SK-N-SH (cell line): ENCODE results near the gene EEFSEC. TPM values are rescaled to one million over a fixed set of nuclear protein-coding genes. Genes with fewer than 3 reads are reported as not detected.

ENCODE experiments used
- CTCF ChIA-PET: fragments of 300-600, 350-600 bp; formaldehyde crosslinking; extraction: SDS; loops from one replicate; lab custom pipeline; 2021; lab: Yijun Ruan, JAX
- POLR2A ChIA-PET: fragments of 350-600 bp; sonication (Branson Sonifier 250); formaldehyde crosslinking; extraction: SDS; loops from one replicate; lab custom pipeline; 2020; ENCODE audit warnings: antibody characterized with exemption, inconsistent platforms; lab: Yijun Ruan, JAX
- DNase-seq: peaks from one replicate; pipeline ENCODE4 v3.0.0; 2012
- H2AFZ ChIP-seq: fragments of 200-600 bp; sonication (generic); 2 replicates; pipeline ENCODE4 v1.8.1; 2016; ENCODE audit warnings: antibody characterized with exemption, mild to moderate bottlenecking, low read depth
- H3F3A ChIP-seq: fragments of 200-600 bp; sonication (generic); replicated peaks from 2 replicates; pipeline ENCODE3; 2016; ENCODE audit warnings: antibody characterized with exemption, mild to moderate bottlenecking; ENCODE audit not compliant: insufficient read depth
- H3K27ac ChIP-seq, 2 experiments: fragments of 200-500 bp in 1 of 2; fragments of 200-600 bp in 1 of 2; sonication (Bioruptor generic) in 1 of 2; sonication (generic), shearing (Covaris generic) in 1 of 2; 2 replicates each; pipeline versions ENCODE4 v1.5.1 to v1.6.1; 2014 to 2016; ENCODE audit warnings: low read depth in 2 of 2, inconsistent platforms in 1 of 2, low read length in 1 of 2, mild to moderate bottlenecking in 1 of 2, mixed read lengths in 1 of 2
- H3K27me3 ChIP-seq: fragments of 200-600 bp; sonication (generic), shearing (Covaris generic); 2 replicates; pipeline ENCODE4 v1.6.1; 2016; ENCODE audit warnings: mixed run types; ENCODE audit not compliant: insufficient read depth
- H3K36me3 ChIP-seq, 2 experiments: fragments of 200-500 bp in 1 of 2; fragments of 200-600 bp in 1 of 2; sonication (Bioruptor generic) in 1 of 2; sonication (generic) in 1 of 2; replicated peaks in 1 of 2; 2 replicates each; pipeline versions ENCODE3 to v1.5.1; 2014 to 2016; ENCODE audit warnings: low read length in 1 of 2, mild to moderate bottlenecking in 1 of 2; ENCODE audit not compliant: insufficient read depth in 2 of 2, control insufficient read depth in 1 of 2
- H3K4me1 ChIP-seq, 2 experiments: fragments of 200-500 bp in 1 of 2; fragments of 200-600 bp in 1 of 2; sonication (Bioruptor generic) in 1 of 2; sonication (generic), shearing (Covaris generic) in 1 of 2; 2 replicates each; pipeline versions ENCODE4 v1.5.1 to v1.6.1; 2014 to 2016; ENCODE audit warnings: low read depth in 1 of 2, low read length in 1 of 2, mixed run types in 1 of 2; ENCODE audit not compliant: insufficient read depth in 2 of 2, control insufficient read depth in 1 of 2
- H3K4me2 ChIP-seq: fragments of 200-600 bp; sonication (generic), shearing (Covaris generic); 2 replicates; pipeline ENCODE4 v1.6.1; 2017; ENCODE audit warnings: mixed run types
- H3K4me3 ChIP-seq, 2 experiments: fragments of 200-500 bp in 1 of 2; fragments of 200-600 bp in 1 of 2; sonication (Bioruptor generic) in 1 of 2; sonication (generic), shearing (Covaris generic) in 1 of 2; 2 replicates each; pipeline versions ENCODE4 v1.5.1 to v1.8.1; 2014 to 2016; ENCODE audit warnings: low read depth in 2 of 2, inconsistent platforms in 1 of 2, low read length in 1 of 2, mild to moderate bottlenecking in 1 of 2, mixed read lengths in 1 of 2, moderate library complexity in 1 of 2
- H3K79me2 ChIP-seq: fragments of 200-600 bp; sonication (generic); 2 replicates; pipeline ENCODE4 v1.8.1; 2017; ENCODE audit warnings: mild to moderate bottlenecking; ENCODE audit not compliant: insufficient read depth
- H3K9ac ChIP-seq: fragments of 200-600 bp; sonication (generic); 2 replicates; pipeline ENCODE4 v1.6.1; 2017; ENCODE audit warnings: mixed run types
- H3K9me2 ChIP-seq: fragments of 200-600 bp; sonication (generic); 2 replicates; pipeline ENCODE4 v1.6.1; 2017; ENCODE audit warnings: mixed run types
- H3K9me3 ChIP-seq: fragments of 200-600 bp; sonication (generic); 2 replicates; pipeline ENCODE4 v1.6.1; 2017; ENCODE audit warnings: mixed run types, mild to moderate bottlenecking, moderate library complexity
- H4K20me1 ChIP-seq: fragments of 200-600 bp; sonication (generic); 2 replicates; pipeline ENCODE4 v1.6.1; 2017; ENCODE audit warnings: mild to moderate bottlenecking, mixed run types; ENCODE audit not compliant: insufficient read depth
- ELF1 ChIP-seq: IDR thresholded peaks from 2 replicates; pipeline ENCODE4 v1.4.0; 2012
- FOXJ3 ChIP-seq: sonication (generic); formaldehyde crosslinking; IDR thresholded peaks from 2 replicates; pipeline ENCODE4 v1.5.1; 2020; ENCODE audit warnings: mild to moderate bottlenecking, missing genetic modification reagents
- GATA2 ChIP-seq: sonication (generic); formaldehyde crosslinking; IDR thresholded peaks from 2 replicates; pipeline ENCODE4 v1.5.0; 2020; ENCODE audit warnings: mild to moderate bottlenecking, missing genetic modification reagents
- JUND ChIP-seq: IDR thresholded peaks from 2 replicates; pipeline ENCODE4 v1.4.0; 2012
- MEF2A ChIP-seq: IDR thresholded peaks from 2 replicates; pipeline ENCODE4 v1.4.0; 2012; ENCODE audit warnings: low read depth, borderline replicate concordance
- RCOR1 ChIP-seq: fragments of 150-350 bp; IDR thresholded peaks from 2 replicates; pipeline ENCODE4 v1.6.1; 2017; ENCODE audit warnings: antibody characterized with exemption, low read length
- RFX5 ChIP-seq: IDR thresholded peaks from 2 replicates; pipeline ENCODE4 v1.6.1; 2012; ENCODE audit warnings: mild to moderate bottlenecking, improper control_type of control experiment, low read length
- SIN3A ChIP-seq: IDR thresholded peaks from 2 replicates; pipeline ENCODE4 v1.6.1; 2012; ENCODE audit warnings: low read depth, mild to moderate bottlenecking, low read length, moderate library complexity, borderline replicate concordance
- TCF12 ChIP-seq: IDR thresholded peaks from 2 replicates; pipeline ENCODE4 v1.4.0; 2012
- TEAD4 ChIP-seq: IDR thresholded peaks from 2 replicates; pipeline ENCODE4 v1.4.0; 2012; ENCODE audit warnings: mild to moderate bottlenecking, borderline replicate concordance; ENCODE audit not compliant: insufficient read depth
- WGBS: methylation state at CpG from one replicate; pipeline ENCODE4 v1.1.6; 2017; ENCODE audit warnings: low lambda C conversion rate; 5-methylcytosine and 5-hydroxymethylcytosine counted together
- polyA plus RNA-seq, 3 experiments: library from polyadenylated mRNA; depleted of rRNA; stranded (reverse); fragments of >200 nt; gene quantifications; 2 replicates each; pipeline ENCODE4 v1.2.3, GENCODE V29; 2012
- TF ChIP-seq, protein P1 (sequence below): IDR thresholded peaks from 2 replicates; pipeline ENCODE4 v1.4.0; 2012; ENCODE audit warnings: low read depth, borderline replicate concordance
- TF ChIP-seq, protein P2 (sequence below): fragments of 200-600 bp; sonication (generic); IDR thresholded peaks from 2 replicates; pipeline ENCODE4 v1.6.1; 2017; ENCODE audit warnings: antibody characterized with exemption, mild to moderate bottlenecking, moderate library complexity

The EEFSEC gene
- polyA plus RNA-seq, 1 of the 3 experiments (the other 2 are of a cell fraction): 12.4 TPM

DNA sequence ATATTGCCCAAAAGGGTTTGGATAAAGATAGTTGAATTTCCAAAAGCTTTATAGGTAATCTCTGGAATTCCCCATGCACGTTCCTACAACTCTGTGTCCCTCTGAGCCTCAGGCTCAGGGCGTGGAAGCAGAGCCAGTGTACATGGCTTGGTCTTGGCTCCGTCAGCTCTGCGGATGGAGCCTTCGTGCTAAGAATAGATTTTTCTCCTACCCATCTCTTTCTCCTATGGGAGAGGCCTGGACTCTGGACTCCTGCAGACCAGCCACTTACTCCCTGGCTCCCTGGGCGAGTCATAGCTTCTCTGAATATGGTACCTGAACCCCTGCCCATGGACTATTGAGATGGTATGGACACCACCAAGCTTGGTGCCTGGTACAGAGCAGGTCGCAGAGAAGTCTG lies 99.9 kb downstream of the EEFSEC start:
- Histone ChIP-seq H3K9me3 (peaks cover 5% of the 10 kb centered on the region; the same call in 1 of the 2 replicates), H2AFZ (no peak overlapping the region), H3K36me3 (peaks cover 0 to 5% of the 10 kb centered on the region in 2 experiments), H3K4me2 (no peak overlapping the region), H4K20me1 (no peaks in the 10 kb centered on the region), H3F3A (no peaks in the 10 kb centered on the region), H3K4me3 (no peak overlapping the region), H3K27me3 (no peaks in the 10 kb centered on the region), H3K4me1 (peaks cover 0 to 24% of the 10 kb centered on the region in 2 experiments; a peak in 2 of 4 replicates), H3K27ac (no peak overlapping the region; a peak in 1 of 4 replicates), H3K9ac (no peak overlapping the region), H3K79me2 (no peaks in the 10 kb centered on the region)
- CTCF ChIA-PET: interaction anchor here (0.6 to 1.8 kb wide), 10 partner anchors 9 to 86 kb away, joined by 3 to 8 read pairs (median 3); no protein-coding TSS in a partner anchor
- DNase-seq: no peak
- 91% methylated on average over 7 of the region's 7 CpGs for WGBS
- POLR2A ChIA-PET: no interaction called here
- TF ChIP-seq SIN3A: no peak
- TF ChIP-seq, protein P1, sequence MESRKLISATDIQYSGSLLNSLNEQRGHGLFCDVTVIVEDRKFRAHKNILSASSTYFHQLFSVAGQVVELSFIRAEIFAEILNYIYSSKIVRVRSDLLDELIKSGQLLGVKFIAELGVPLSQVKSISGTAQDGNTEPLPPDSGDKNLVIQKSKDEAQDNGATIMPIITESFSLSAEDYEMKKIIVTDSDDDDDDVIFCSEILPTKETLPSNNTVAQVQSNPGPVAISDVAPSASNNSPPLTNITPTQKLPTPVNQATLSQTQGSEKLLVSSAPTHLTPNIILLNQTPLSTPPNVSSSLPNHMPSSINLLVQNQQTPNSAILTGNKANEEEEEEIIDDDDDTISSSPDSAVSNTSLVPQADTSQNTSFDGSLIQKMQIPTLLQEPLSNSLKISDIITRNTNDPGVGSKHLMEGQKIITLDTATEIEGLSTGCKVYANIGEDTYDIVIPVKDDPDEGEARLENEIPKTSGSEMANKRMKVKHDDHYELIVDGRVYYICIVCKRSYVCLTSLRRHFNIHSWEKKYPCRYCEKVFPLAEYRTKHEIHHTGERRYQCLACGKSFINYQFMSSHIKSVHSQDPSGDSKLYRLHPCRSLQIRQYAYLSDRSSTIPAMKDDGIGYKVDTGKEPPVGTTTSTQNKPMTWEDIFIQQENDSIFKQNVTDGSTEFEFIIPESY: no peak
- TF ChIP-seq FOXJ3 (CRISPR knock-in tag): no peak
- TF ChIP-seq TCF12: no peak
- TF ChIP-seq GATA2: no peak
- no peak for TF ChIP-seq RFX5
- no peak for TF ChIP-seq ELF1
- no peak for TF ChIP-seq JUND
- no peak for TF ChIP-seq MEF2A
- TF ChIP-seq, protein P2, sequence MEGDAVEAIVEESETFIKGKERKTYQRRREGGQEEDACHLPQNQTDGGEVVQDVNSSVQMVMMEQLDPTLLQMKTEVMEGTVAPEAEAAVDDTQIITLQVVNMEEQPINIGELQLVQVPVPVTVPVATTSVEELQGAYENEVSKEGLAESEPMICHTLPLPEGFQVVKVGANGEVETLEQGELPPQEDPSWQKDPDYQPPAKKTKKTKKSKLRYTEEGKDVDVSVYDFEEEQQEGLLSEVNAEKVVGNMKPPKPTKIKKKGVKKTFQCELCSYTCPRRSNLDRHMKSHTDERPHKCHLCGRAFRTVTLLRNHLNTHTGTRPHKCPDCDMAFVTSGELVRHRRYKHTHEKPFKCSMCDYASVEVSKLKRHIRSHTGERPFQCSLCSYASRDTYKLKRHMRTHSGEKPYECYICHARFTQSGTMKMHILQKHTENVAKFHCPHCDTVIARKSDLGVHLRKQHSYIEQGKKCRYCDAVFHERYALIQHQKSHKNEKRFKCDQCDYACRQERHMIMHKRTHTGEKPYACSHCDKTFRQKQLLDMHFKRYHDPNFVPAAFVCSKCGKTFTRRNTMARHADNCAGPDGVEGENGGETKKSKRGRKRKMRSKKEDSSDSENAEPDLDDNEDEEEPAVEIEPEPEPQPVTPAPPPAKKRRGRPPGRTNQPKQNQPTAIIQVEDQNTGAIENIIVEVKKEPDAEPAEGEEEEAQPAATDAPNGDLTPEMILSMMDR: no peak
- no peak for TF ChIP-seq RCOR1
- TF ChIP-seq TEAD4: no peak
- TF ChIP-seq, all 33 proteins: peak for 0
- H3K9me2 ChIP-seq: no peaks in the 10 kb centered on the region

DNA sequence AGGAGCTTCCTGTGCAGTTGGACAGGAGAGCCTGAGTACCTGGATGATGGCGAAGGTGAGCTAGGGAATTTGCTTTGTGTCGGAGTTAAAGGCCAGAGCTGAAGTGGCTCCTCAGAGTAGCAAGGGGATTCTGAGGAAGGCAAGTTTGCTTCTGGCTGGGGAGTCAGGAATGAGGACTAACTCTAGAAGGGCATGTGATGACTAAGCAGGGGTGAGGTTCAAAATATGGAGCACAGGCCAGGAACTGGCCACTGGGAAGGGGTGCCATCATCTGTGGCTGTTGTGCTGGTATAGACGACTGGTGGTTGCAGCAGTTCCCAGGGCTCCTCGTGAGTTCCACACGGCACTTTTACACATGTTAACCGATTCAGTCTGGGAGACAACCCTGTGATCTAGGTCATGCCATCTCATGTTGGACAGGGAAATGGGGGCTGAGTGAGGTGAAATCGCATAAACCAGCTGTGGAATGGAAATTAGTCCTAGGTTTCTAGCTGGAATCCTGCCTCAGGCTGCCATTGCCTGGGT lies 100.8 kb downstream of the EEFSEC start:
- Histone ChIP-seq H3K27me3 (no peaks in the 10 kb centered on the region), H3K79me2 (no peaks in the 10 kb centered on the region), H4K20me1 (no peaks in the 10 kb centered on the region), H3F3A (no peaks in the 10 kb centered on the region), H3K36me3 (peaks cover 0 to 9% of the 10 kb centered on the region in 2 experiments), H3K9ac (no peak overlapping the region), H3K27ac (no peak overlapping the region), H2AFZ (no peak overlapping the region), H3K9me2 (no peaks in the 10 kb centered on the region), H3K4me1 (peaks cover 0 to 24% of the 10 kb centered on the region in 2 experiments; a peak in 2 of 4 replicates), H3K9me3 (peaks cover 5% of the 10 kb centered on the region; the same call in 1 of the 2 replicates), H3K4me3 (no peak overlapping the region), H3K4me2 (no peak overlapping the region)
- ChIA-PET POLR2A (no interaction called here), CTCF (interaction anchor here (0.8 to 2.0 kb wide), 7 partner anchors 9 to 59 kb away, joined by 3 to 8 read pairs (median 4); no protein-coding TSS in a partner anchor)
- no peak for TF ChIP-seq TCF12
- DNase-seq: no peak
- WGBS: 95% methylated on average over 7 of the region's 7 CpGs
